IMR-90 (cell line): ENCODE data around the gene BTBD2. TPM values are rescaled to one million over a fixed set of nuclear protein-coding genes. Genes with fewer than 3 reads are reported as not detected.

Source experiments
- ATAC-seq: fragments of 200-7000 bp; cut with Tn5 transposase; 2 replicates; pipeline ENCODE4 v1.9.1; 2020; ENCODE audit warnings: low read depth, mild to moderate bottlenecking, moderate library complexity
- BruUV-seq: library from RNA; stranded (reverse); fragments of 400-500 nt; replicated peaks from 2 replicates; lab custom pipeline; 2021; lab: Mats Ljungman, UMichigan
- CTCF ChIA-PET: fragments of 300-600 bp; formaldehyde crosslinking; extraction: SDS; loops from one replicate; lab custom pipeline; 2021; ENCODE audit warnings: antibody characterized with exemption; lab: Yijun Ruan, JAX
- POLR2A ChIA-PET: fragments of 300-600 bp; sonication (Branson Sonifier 250); formaldehyde crosslinking; loops from one replicate; lab custom pipeline; 2022; ENCODE audit warnings: antibody characterized with exemption; ENCODE audit not compliant: unreplicated experiment; lab: Charles Lee
- DNase-seq: peaks from one replicate; pipeline ENCODE4 v3.0.0; 2013
- H2AFZ ChIP-seq: replicated peaks from 2 replicates; pipeline ENCODE3; 2013; ENCODE audit warnings: low read length, mild to moderate bottlenecking; ENCODE audit not compliant: poor library complexity
- H2AK5ac ChIP-seq: 2 replicates; pipeline ENCODE4 v1.6.1; 2013; ENCODE audit warnings: low read depth, low read length, inconsistent platforms
- H2AK9ac ChIP-seq: replicated peaks from 2 replicates; pipeline ENCODE3; 2013; ENCODE audit warnings: mild to moderate bottlenecking, low read depth, low read length, moderate library complexity; ENCODE audit not compliant: poor library complexity
- H2BK120ac ChIP-seq: 2 replicates; pipeline ENCODE4 v1.6.1; 2013; ENCODE audit warnings: low read depth, low read length, inconsistent platforms
- H2BK15ac ChIP-seq: 3 replicates; pipeline ENCODE4 v1.6.1; 2013; ENCODE audit warnings: low read depth, low read length, inconsistent platforms
- H2BK20ac ChIP-seq: 2 replicates; pipeline ENCODE4 v1.6.1; 2013; ENCODE audit warnings: low read depth, mild to moderate bottlenecking, inconsistent platforms, low read length, moderate library complexity
- H2BK5ac ChIP-seq: 2 replicates; pipeline ENCODE4 v1.6.1; 2013; ENCODE audit warnings: mild to moderate bottlenecking, low read depth, low read length, inconsistent platforms; ENCODE audit not compliant: poor library complexity, severe bottlenecking
- H3K14ac ChIP-seq: replicated peaks from 2 replicates; pipeline ENCODE4 v1.6.1; 2013; ENCODE audit warnings: low read depth, low read length, inconsistent platforms
- H3K18ac ChIP-seq: 2 replicates; pipeline ENCODE4 v1.6.1; 2013; ENCODE audit warnings: low read depth, low read length, control low read depth
- H3K23ac ChIP-seq: 2 replicates; pipeline ENCODE4 v1.6.1; 2013; ENCODE audit warnings: low read depth, low read length, inconsistent platforms
- H3K27ac ChIP-seq: 2 replicates; pipeline ENCODE4 v1.5.1; 2013; ENCODE audit warnings: mild to moderate bottlenecking, control low read depth, low read length; ENCODE audit not compliant: insufficient read depth
- H3K27me3 ChIP-seq: 2 replicates; pipeline ENCODE4 v1.6.1; 2013; ENCODE audit warnings: low read length; ENCODE audit not compliant: control insufficient read depth, insufficient read depth
- H3K36me3 ChIP-seq: 2 replicates; pipeline ENCODE4 v1.6.1; 2013; ENCODE audit warnings: low read length, mixed read lengths; ENCODE audit not compliant: control insufficient read depth, insufficient read depth
- H3K4ac ChIP-seq: 2 replicates; pipeline ENCODE4 v1.6.1; 2013; ENCODE audit warnings: low read depth, low read length, inconsistent platforms
- H3K4me1 ChIP-seq: 2 replicates; pipeline ENCODE4 v1.6.1; 2013; ENCODE audit warnings: low read length, mixed read lengths; ENCODE audit not compliant: control insufficient read depth, insufficient read depth
- H3K4me2 ChIP-seq: 2 replicates; pipeline ENCODE4 v1.6.1; 2013; ENCODE audit warnings: low read depth, mild to moderate bottlenecking, control low read depth, low read length, moderate library complexity
- H3K4me3 ChIP-seq: 2 replicates; pipeline ENCODE4 v1.5.1; 2013; ENCODE audit warnings: low read depth, mild to moderate bottlenecking, control low read depth, low read length, moderate library complexity; ENCODE audit not compliant: insufficient read depth
- H3K56ac ChIP-seq: 2 replicates; pipeline ENCODE4 v1.6.1; 2013; ENCODE audit warnings: low read length, inconsistent platforms; ENCODE audit not compliant: insufficient read depth; ENCODE audit errors: extremely low read depth
- H3K79me1 ChIP-seq, 2 experiments: 2 replicates each; pipeline ENCODE4 v1.6.1; 2013; ENCODE audit warnings: low read length in 2 of 2, inconsistent platforms in 1 of 2, low read depth in 1 of 2
- H3K9ac ChIP-seq: 2 replicates; pipeline ENCODE4 v1.6.1; 2013; ENCODE audit warnings: low read depth, low read length, control low read depth
- H3K9me1 ChIP-seq: 2 replicates; pipeline ENCODE4 v1.6.1; 2013; ENCODE audit warnings: low read length, inconsistent platforms; ENCODE audit not compliant: insufficient read depth
- H3K9me3 ChIP-seq: 2 replicates; pipeline ENCODE4 v1.6.1; 2013; ENCODE audit warnings: low read length; ENCODE audit not compliant: control insufficient read depth, insufficient read depth
- H4K20me1 ChIP-seq: 2 replicates; pipeline ENCODE4 v1.6.1; 2013; ENCODE audit warnings: low read length, inconsistent platforms; ENCODE audit not compliant: insufficient read depth
- H4K5ac ChIP-seq: 2 replicates; pipeline ENCODE4 v1.6.1; 2013; ENCODE audit warnings: mild to moderate bottlenecking, low read depth, low read length, control low read depth
- H4K8ac ChIP-seq, 2 experiments: 2 replicates each; pipeline ENCODE4 v1.6.1; 2013; ENCODE audit warnings: low read depth in 2 of 2, low read length in 2 of 2, control low read depth in 1 of 2, inconsistent platforms in 1 of 2
- H4K91ac ChIP-seq: 2 replicates; pipeline ENCODE4 v1.6.1; 2013; ENCODE audit warnings: low read depth, low read length, inconsistent platforms; ENCODE audit not compliant: insufficient read depth
- CEBPB ChIP-seq: IDR thresholded peaks from 2 replicates; pipeline ENCODE4 v1.6.1; 2012; ENCODE audit warnings: low read depth, low read length, improper control_type of control experiment
- FOS ChIP-seq: fragments of 150-350 bp; IDR thresholded peaks from 2 replicates; pipeline ENCODE4 v1.6.1; 2016; ENCODE audit warnings: low read depth, low read length
- MAFK ChIP-seq: IDR thresholded peaks from 2 replicates; pipeline ENCODE4 v1.6.1; 2012; ENCODE audit warnings: low read depth, low read length, improper control_type of control experiment
- MAZ ChIP-seq: IDR thresholded peaks from 2 replicates; pipeline ENCODE4 v1.6.1; 2012; ENCODE audit warnings: low read depth, mild to moderate bottlenecking, low read length, improper control_type of control experiment, moderate library complexity, borderline replicate concordance
- RCOR1 ChIP-seq: IDR thresholded peaks from 2 replicates; pipeline ENCODE4 v1.6.1; 2012; ENCODE audit warnings: mild to moderate bottlenecking, low read length, improper control_type of control experiment; ENCODE audit not compliant: insufficient replicate concordance
- WGBS, 2 experiments: methylation state at CpG; one replicate each; pipeline versions ENCODE4 v1.1.5 to v1.1.7; 2013; ENCODE audit warnings: missing lambda C conversion rate in 2 of 2; ENCODE audit not compliant: insufficient read length in 1 of 2; ENCODE audit errors: extremely low coverage in 2 of 2; 5-methylcytosine and 5-hydroxymethylcytosine counted together
- dilution Hi-C: fragments of 300-500 bp; cut with HindIII; formaldehyde crosslinking; loops from one replicate; pipeline ENCODE4 v1.14.3; 2018; ENCODE audit warnings: low sequenced_read_pairs; ENCODE audit not compliant: unreplicated experiment
- in situ Hi-C: fragments of 300-500 bp; cut with MboI; formaldehyde crosslinking; loops from 3 replicates; pipeline ENCODE4 v1.14.3; 2019; ENCODE audit warnings: low sequenced_read_pairs, inconsistent platforms, mixed read lengths
- intact Hi-C: fragments of 100-400 bp; cut with micrococcal nuclease; formaldehyde crosslinking; loops from 2 replicates; pipeline ENCODE4 v1.10.0; 2022
- polyA plus RNA-seq, 3 experiments: library from polyadenylated mRNA; depleted of rRNA; stranded (reverse); fragments of >200 nt; gene quantifications; 2 replicates each; pipeline ENCODE4 v1.2.3, GENCODE V29; 2012; ENCODE audit warnings: low replicate concordance in 1 of 3
- total RNA-seq: library from RNA; depleted of rRNA; stranded (reverse); fragments of >200 nt; gene quantifications from 2 replicates; pipeline ENCODE4 v1.2.3, GENCODE V29; 2012
- TF ChIP-seq, protein P1 (sequence below): fragments of 150-350 bp; IDR thresholded peaks from 2 replicates; pipeline ENCODE4 v1.6.1; 2016; ENCODE audit warnings: low read depth, mild to moderate bottlenecking, low read length, moderate library complexity, borderline replicate concordance
- TF ChIP-seq, protein P2 (sequence below): fragments of 150-350 bp; IDR thresholded peaks from 2 replicates; pipeline ENCODE4 v1.6.1; 2017; ENCODE audit warnings: mild to moderate bottlenecking, antibody characterized with exemption, low read length, low read depth

BTBD2 gene
- total and polyA plus RNA-seq, 2 of the 4 experiments (the other 2 are of a cell fraction) = 24.4 to 65.7 TPM

DNA sequence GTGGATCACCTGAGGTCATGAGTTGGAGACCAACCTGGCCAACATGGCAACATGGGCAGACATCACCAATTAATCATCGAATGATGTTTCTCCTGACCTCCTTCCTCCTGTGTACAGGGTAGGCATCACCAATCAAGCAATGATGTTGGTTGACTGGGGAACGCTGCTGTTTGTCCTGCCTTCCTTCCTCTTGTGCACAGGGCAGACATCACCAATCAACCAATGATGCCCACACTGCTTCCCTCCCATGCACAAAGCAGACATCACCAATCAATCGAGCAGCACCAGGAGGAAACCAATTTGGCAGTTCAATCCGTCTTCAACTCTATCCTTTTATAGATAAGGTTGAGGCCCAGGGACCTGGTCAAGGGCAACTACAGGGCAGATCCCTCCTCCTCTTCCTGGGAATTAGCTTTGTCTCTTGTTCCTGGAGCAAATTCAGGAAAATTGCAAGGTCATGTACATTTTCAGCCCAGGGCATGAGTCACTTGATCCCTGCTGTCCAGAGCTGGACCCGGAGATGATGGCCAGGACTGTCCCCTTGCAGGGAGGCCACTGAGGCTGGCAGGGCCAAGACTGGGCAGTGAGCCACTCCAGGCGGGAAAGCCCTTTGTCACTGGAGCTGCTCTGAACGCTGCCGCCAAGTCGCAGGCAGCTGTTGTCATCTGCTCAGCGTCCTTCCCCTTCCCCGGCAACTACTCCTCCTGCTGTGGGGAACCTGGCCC lies 79.9 kb downstream of the BTBD2 start:
- no peak overlapping the region for H2AFZ ChIP-seq
- no peak overlapping the region for H2AK9ac ChIP-seq
- no peak overlapping the region for H3K4ac ChIP-seq
- H3K4me3 ChIP-seq = no peak overlapping the region
- no peak overlapping the region for H2BK15ac ChIP-seq
- POLR2A ChIA-PET = interaction anchor here (0.7 kb wide), 1 partner anchor 608 kb away, joined by 4 read pairs; no protein-coding TSS in a partner anchor
- no TSS peak for BruUV-seq
- no peaks in the 10 kb centered on the region for H3K36me3 ChIP-seq
- no peak overlapping the region for H3K18ac ChIP-seq
- H4K5ac ChIP-seq = no peak overlapping the region
- H2BK5ac ChIP-seq = no peak overlapping the region
- no peak for ATAC-seq
- no peaks in the 10 kb centered on the region for H4K20me1 ChIP-seq
- H3K4me1 ChIP-seq = peaks cover 2% of the 10 kb centered on the region; the same call in 1 of the 2 replicates
- peaks cover 5% of the 10 kb centered on the region; the same call in 1 of the 2 replicates for H3K9me1 ChIP-seq
- no peak overlapping the region for H2AK5ac ChIP-seq
- no peak overlapping the region for H3K14ac ChIP-seq
- in situ Hi-C loops = no loop called here
- no peak overlapping the region for H3K9ac ChIP-seq
- H3K56ac ChIP-seq = no peak overlapping the region
- H4K8ac ChIP-seq = no peak overlapping the region
- no peaks in the 10 kb centered on the region; the same call in 1 of the 2 replicates for H3K9me3 ChIP-seq
- CTCF ChIA-PET = interaction anchor here (0.6 kb wide), 1 partner anchor 79 kb away, joined by 3 read pairs; no protein-coding TSS in a partner anchor
- H2BK120ac ChIP-seq = no peak overlapping the region
- dilution Hi-C loops = no loop called here
- no peak overlapping the region for H3K23ac ChIP-seq
- H3K27ac ChIP-seq = no peak overlapping the region
- H3K4me2 ChIP-seq = no peak overlapping the region
- DNase-seq = peak; percentile 28
- TF ChIP-seq CEBPB = no peak
- TF ChIP-seq MAFK = no peak
- TF ChIP-seq, protein P1, sequence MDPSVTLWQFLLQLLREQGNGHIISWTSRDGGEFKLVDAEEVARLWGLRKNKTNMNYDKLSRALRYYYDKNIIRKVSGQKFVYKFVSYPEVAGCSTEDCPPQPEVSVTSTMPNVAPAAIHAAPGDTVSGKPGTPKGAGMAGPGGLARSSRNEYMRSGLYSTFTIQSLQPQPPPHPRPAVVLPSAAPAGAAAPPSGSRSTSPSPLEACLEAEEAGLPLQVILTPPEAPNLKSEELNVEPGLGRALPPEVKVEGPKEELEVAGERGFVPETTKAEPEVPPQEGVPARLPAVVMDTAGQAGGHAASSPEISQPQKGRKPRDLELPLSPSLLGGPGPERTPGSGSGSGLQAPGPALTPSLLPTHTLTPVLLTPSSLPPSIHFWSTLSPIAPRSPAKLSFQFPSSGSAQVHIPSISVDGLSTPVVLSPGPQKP = no peak
- TF ChIP-seq MAZ = no peak
- TF ChIP-seq RCOR1 = no peak
- TF ChIP-seq, protein P2, sequence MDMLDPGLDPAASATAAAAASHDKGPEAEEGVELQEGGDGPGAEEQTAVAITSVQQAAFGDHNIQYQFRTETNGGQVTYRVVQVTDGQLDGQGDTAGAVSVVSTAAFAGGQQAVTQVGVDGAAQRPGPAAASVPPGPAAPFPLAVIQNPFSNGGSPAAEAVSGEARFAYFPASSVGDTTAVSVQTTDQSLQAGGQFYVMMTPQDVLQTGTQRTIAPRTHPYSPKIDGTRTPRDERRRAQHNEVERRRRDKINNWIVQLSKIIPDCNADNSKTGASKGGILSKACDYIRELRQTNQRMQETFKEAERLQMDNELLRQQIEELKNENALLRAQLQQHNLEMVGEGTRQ = no peak
- TF ChIP-seq FOS = no peak
- no peaks in the 10 kb centered on the region for H3K27me3 ChIP-seq
- H2BK20ac ChIP-seq = no peak overlapping the region
- intact Hi-C loops = no loop called here
- H4K91ac ChIP-seq = no peak overlapping the region
- 16% methylated on average over 5 of the region's 11 CpGs; no CpG with 5 or more reads in 1 of the 2 experiments for WGBS, 2 experiments
- H3K79me1 ChIP-seq = peaks cover 5 to 13% of the 10 kb centered on the region in 2 experiments; a peak in 2 of 4 replicates
